GM12878 (cell line): Measurements from ENCODE around the gene ZNF534. TPM values are rescaled to one million over a fixed set of nuclear protein-coding genes. Genes with fewer than 3 reads are reported as not detected.
"Not testable (repeated sequence)": the region's sequence is repeated elsewhere in the genome, so short reads cannot be mapped to it uniquely, and the experiment has no call there.

Experiments
- ATAC-seq: fragments of 200-7000 bp; cut with Tn5 transposase; 3 replicates; pipeline ENCODE4 v1.9.1; 2020; ENCODE audit warnings: mild to moderate bottlenecking, moderate library complexity
- BruUV-seq: library from RNA; stranded (reverse); fragments of 400-500 nt; replicated peaks from 2 replicates; lab custom pipeline; 2021; lab: Mats Ljungman, UMichigan
- CTCF ChIA-PET: fragments of 300-600 bp; sonication (Branson Sonifier 250); formaldehyde crosslinking; extraction: SDS; loops from one replicate; lab custom pipeline; 2021; ENCODE audit warnings: inconsistent platforms; lab: Yijun Ruan, JAX
- POLR2A ChIA-PET: fragments of 350-600 bp; formaldehyde crosslinking; extraction: SDS; loops from one replicate; lab custom pipeline; 2021; ENCODE audit warnings: inconsistent platforms; lab: Charles Lee
- RAD21 ChIA-PET: fragments of 300-600 bp; sonication (Branson Sonifier 250); formaldehyde crosslinking; loops from one replicate; lab custom pipeline; 2023; ENCODE audit warnings: antibody characterized with exemption; ENCODE audit not compliant: unreplicated experiment; lab: Charles Lee
- SMC1A ChIA-PET: fragments of 300-600 bp; sonication (Branson Sonifier 250); formaldehyde crosslinking; loops from one replicate; lab custom pipeline; 2023; ENCODE audit not compliant: unreplicated experiment, uncharacterized antibody; lab: Charles Lee
- DNase-seq: peaks from one replicate; pipeline ENCODE4 v3.0.0-alpha.2; 2011; ENCODE audit warnings: low read depth, low spot score
- FAIRE-seq: peaks from 3 replicates; lab custom pipeline; 2011; peaks lifted over from hg19 to GRCh38; lab: Jason Lieb, UNC
- H2AFZ ChIP-seq: 2 replicates; pipeline ENCODE4 v1.6.0; 2011; ENCODE audit warnings: low read depth, low read length, control low read depth; ENCODE audit not compliant: control insufficient read depth
- H3K27ac ChIP-seq: 2 replicates; pipeline ENCODE4 v1.5.1; 2011; ENCODE audit warnings: control low read depth; ENCODE audit not compliant: control insufficient read depth, insufficient read depth
- H3K27me3 ChIP-seq, 2 experiments: replicated peaks in 1 of 2; 2 replicates each; pipeline versions ENCODE4 v1.6.0 to v1.6.1; 2011; ENCODE audit warnings: low read length in 1 of 2; ENCODE audit not compliant: control insufficient read depth in 2 of 2, insufficient read depth in 2 of 2
- H3K36me3 ChIP-seq, 2 experiments: 2 replicates each; pipeline ENCODE4 v1.5.1; 2011; ENCODE audit warnings: low read length in 1 of 2; ENCODE audit not compliant: control insufficient read depth in 2 of 2, insufficient read depth in 2 of 2
- H3K4me1 ChIP-seq: 2 replicates; pipeline ENCODE4 v1.6.1; 2011; ENCODE audit warnings: mild to moderate bottlenecking, low read length, moderate library complexity, mixed read lengths; ENCODE audit not compliant: control insufficient read depth, insufficient read depth
- H3K4me2 ChIP-seq: 2 replicates; pipeline ENCODE4 v1.6.0; 2011; ENCODE audit warnings: control low read depth; ENCODE audit not compliant: control insufficient read depth, insufficient read depth
- H3K4me3 ChIP-seq: fragments of 200-600 bp; sonication (generic); 2 replicates; pipeline ENCODE4 v1.5.1; 2016
- H3K79me2 ChIP-seq: 2 replicates; pipeline ENCODE4 v1.6.0; 2011; ENCODE audit warnings: low read length; ENCODE audit not compliant: control insufficient read depth, insufficient read depth
- H3K9ac ChIP-seq: 2 replicates; pipeline ENCODE4 v1.8.0; 2011; ENCODE audit warnings: low read length, control low read depth, mixed read lengths; ENCODE audit not compliant: control insufficient read depth, insufficient read depth
- H3K9me3 ChIP-seq: replicated peaks from 3 replicates; pipeline ENCODE4 v1.5.1; 2011; ENCODE audit warnings: mild to moderate bottlenecking, low read length; ENCODE audit not compliant: control insufficient read depth, insufficient read depth
- H4K20me1 ChIP-seq: 2 replicates; pipeline ENCODE4 v1.6.0; 2011; ENCODE audit not compliant: control insufficient read depth, insufficient read depth
- WGBS: methylation state at CpG from one replicate; pipeline ENCODE4 v1.1.6; 2016; ENCODE audit warnings: low lambda C conversion rate; ENCODE audit not compliant: insufficient replicate concordance, insufficient coverage; ENCODE audit errors: missing lambda C conversion rate; 5-methylcytosine and 5-hydroxymethylcytosine counted together
- in situ Hi-C: fragments of 300-500 bp; cut with MboI; formaldehyde crosslinking; loops from 9 replicates; pipeline ENCODE4 v1.14.3; 2018; ENCODE audit warnings: mixed read lengths
- intact Hi-C: fragments of 100-400 bp; cut with micrococcal nuclease; formaldehyde crosslinking; loops from one replicate; pipeline ENCODE4 v1.14.2; 2022; ENCODE audit not compliant: unreplicated experiment
- polyA plus RNA-seq, 11 experiments: library from polyadenylated mRNA; depleted of rRNA in 4 of 11; unstranded in 6 of 11; stranded (reverse) in 5 of 11; fragments of >200 nt; fragmentation: Nextera tagmentation in 4 of 11; fragmentation: Illumina TruSeq in 1 of 11; extraction: Ambion mirVana in 4 of 11; extraction: Trizol in 1 of 11; gene quantifications; 1 replicate in 1 of 11; 2 replicates in 10 of 11; pipeline versions ENCODE4 v1.2.1 to v1.2.3, GENCODE V29; 2011 to 2016; ENCODE audit warnings: inconsistent platforms in 2 of 11, missing spikeins in 2 of 11, low read depth in 1 of 11
- small RNA-seq: library from RNA; depleted of rRNA; stranded (forward); fragments of <200 nt; gene quantifications from one replicate; pipeline ENCODE3, GENCODE V24; 2014
- total RNA-seq, 4 experiments: library from RNA; depleted of rRNA in 3 of 4; stranded (reverse); fragments of >200 nt in 3 of 4; fragmentation: Illumina TruSeq in 1 of 4; extraction: Trizol in 1 of 4; gene quantifications; 2 replicates each; pipeline versions ENCODE4 v1.2.1 to v1.2.3, GENCODE V29; 2013 to 2021

Gene ZNF534
- total and polyA plus RNA-seq, 10 of the 15 experiments (the other 5 are each of a cell fraction or from before 2014, with no cell fraction given): 0.39 to 0.79 TPM; not detected in 8

DNA sequence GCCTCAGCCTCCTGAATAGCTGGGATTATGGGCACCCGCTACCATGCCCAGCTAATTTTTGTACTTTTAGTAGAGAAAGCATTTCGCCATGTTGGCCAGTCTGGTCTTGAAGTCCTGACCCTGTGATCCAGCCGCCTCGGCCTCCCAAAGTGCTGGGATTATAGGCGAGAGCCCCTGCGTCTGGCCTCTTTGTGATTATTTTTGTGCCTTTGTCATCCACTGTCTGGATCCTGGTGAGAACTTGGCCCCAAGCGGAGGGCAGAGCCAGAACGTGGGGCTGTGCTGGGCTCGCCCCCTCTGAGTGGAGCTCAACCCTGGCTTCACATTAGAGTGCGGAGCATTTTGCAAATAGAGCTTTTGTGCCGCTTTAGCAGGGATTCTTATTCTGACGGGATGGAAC lies 72.0 kb downstream of the ZNF534 start:
- H3K4me1 ChIP-seq, H3K4me3 ChIP-seq, H3K9me3 ChIP-seq, SMC1A ChIA-PET, in situ Hi-C loops, H3K9ac ChIP-seq, H4K20me1 ChIP-seq, H3K36me3 ChIP-seq, ATAC-seq, H2AFZ ChIP-seq, DNase-seq, H3K4me2 ChIP-seq, H3K27ac ChIP-seq, FAIRE-seq, RAD21 ChIA-PET, H3K79me2 ChIP-seq, intact Hi-C loops, BruUV-seq, CTCF ChIA-PET, H3K27me3 ChIP-seq: not testable (repeated sequence)
- WGBS: 58% methylated on average over 12 of the region's 12 CpGs
- POLR2A ChIA-PET: interaction anchor here (0.6 kb wide), 1 partner anchor 1314 kb away, joined by 4 read pairs; no protein-coding TSS in a partner anchor

Small RNA genes lying within 50 kb of the gene (small RNA-seq; reads per million reads assigned to genes)
- gene AC010332.1: not detected

Other genes with a start within 250 kb of the ZNF534 start
Only the 7 nearest of the 10 such genes appear.
- gene ZNF480, start 132.0 kb upstream of the ZNF534 start, total RNA-seq (2014; rRNA removed): 8.8 and 11.7 TPM in 2 replicates
- gene ZNF480, start 132.0 kb upstream of the ZNF534 start, total RNA-seq (2014; rRNA removed; fragmentation: Illumina TruSeq; extraction: Trizol): 15.9 and 18.5 TPM in 2 replicates
- gene ZNF480, start 132.0 kb upstream of the ZNF534 start, total RNA-seq (2021): 15.2 and 15.6 TPM in 2 replicates
- 7.9 and 13.3 TPM in 2 replicates for gene ZNF480, start 132.0 kb upstream of the ZNF534 start, polyA plus RNA-seq (2011; rRNA removed)
- gene ZNF480, start 132.0 kb upstream of the ZNF534 start, polyA plus RNA-seq (2014; fragmentation: Illumina TruSeq; extraction: Trizol): 15.1 and 19.5 TPM in 2 replicates
- gene ZNF480, start 132.0 kb upstream of the ZNF534 start, polyA plus RNA-seq (2014; fragmentation: Nextera tagmentation; extraction: Ambion mirVana): 10 to 100 TPM; 18.8 to 19.6 TPM
- 5.5 and 6.6 TPM in 2 replicates for gene ZNF480, start 132.0 kb upstream of the ZNF534 start, polyA plus RNA-seq (2014; rRNA removed)
- gene ZNF480, start 132.0 kb upstream of the ZNF534 start, polyA plus RNA-seq (2016; fragmentation: Nextera tagmentation; extraction: Ambion mirVana): 10 to 100 TPM; 20.8 to 26.5 TPM
- 0.05 and 0.11 TPM in 2 replicates for gene ZNF610, start 92.9 kb upstream of the ZNF534 start, total RNA-seq (2014; rRNA removed)
- 0.28 and 0.54 TPM in 2 replicates for gene ZNF610, start 92.9 kb upstream of the ZNF534 start, total RNA-seq (2014; rRNA removed; fragmentation: Illumina TruSeq; extraction: Trizol)
- 0.64 and 1.2 TPM in 2 replicates for gene ZNF610, start 92.9 kb upstream of the ZNF534 start, total RNA-seq (2021)
- gene ZNF610, start 92.9 kb upstream of the ZNF534 start, polyA plus RNA-seq (2011; rRNA removed): 0.26 and 0.52 TPM in 2 replicates
- gene ZNF610, start 92.9 kb upstream of the ZNF534 start, polyA plus RNA-seq (2014; fragmentation: Illumina TruSeq; extraction: Trizol): 0.51 and 0.65 TPM in 2 replicates
- gene ZNF610, start 92.9 kb upstream of the ZNF534 start, polyA plus RNA-seq (2014; fragmentation: Nextera tagmentation; extraction: Ambion mirVana): under 1 TPM; 0.15 to 0.76 TPM
- gene ZNF610, start 92.9 kb upstream of the ZNF534 start, polyA plus RNA-seq (2014; rRNA removed): 0.32 and 0.67 TPM in 2 replicates
- under 1 TPM; 0.39 to 0.89 TPM for gene ZNF610, start 92.9 kb upstream of the ZNF534 start, polyA plus RNA-seq (2016; fragmentation: Nextera tagmentation; extraction: Ambion mirVana)
- 14.3 and 14.4 TPM in 2 replicates for gene ZNF880, start 59.2 kb upstream of the ZNF534 start, total RNA-seq (2014; rRNA removed)
- 23.6 and 28.3 TPM in 2 replicates for gene ZNF880, start 59.2 kb upstream of the ZNF534 start, total RNA-seq (2014; rRNA removed; fragmentation: Illumina TruSeq; extraction: Trizol)
- gene ZNF880, start 59.2 kb upstream of the ZNF534 start, total RNA-seq (2021): 14.4 and 14.7 TPM in 2 replicates
- 15.9 and 19.6 TPM in 2 replicates for gene ZNF880, start 59.2 kb upstream of the ZNF534 start, polyA plus RNA-seq (2011; rRNA removed)
- gene ZNF880, start 59.2 kb upstream of the ZNF534 start, polyA plus RNA-seq (2014; fragmentation: Illumina TruSeq; extraction: Trizol): 22.4 and 35.8 TPM in 2 replicates
- 10 to 100 TPM; 43.1 to 45.2 TPM for gene ZNF880, start 59.2 kb upstream of the ZNF534 start, polyA plus RNA-seq (2014; fragmentation: Nextera tagmentation; extraction: Ambion mirVana)
- 17.2 and 19.8 TPM in 2 replicates for gene ZNF880, start 59.2 kb upstream of the ZNF534 start, polyA plus RNA-seq (2014; rRNA removed)
- 10 to 100 TPM; 21.4 to 23.3 TPM for gene ZNF880, start 59.2 kb upstream of the ZNF534 start, polyA plus RNA-seq (2016; fragmentation: Nextera tagmentation; extraction: Ambion mirVana)
- gene ZNF528, start 31.3 kb upstream of the ZNF534 start, total RNA-seq (2014; rRNA removed): 4.9 and 6.7 TPM in 2 replicates
- 9.6 and 10.6 TPM in 2 replicates for gene ZNF528, start 31.3 kb upstream of the ZNF534 start, total RNA-seq (2014; rRNA removed; fragmentation: Illumina TruSeq; extraction: Trizol)
- 5.5 and 7.0 TPM in 2 replicates for gene ZNF528, start 31.3 kb upstream of the ZNF534 start, total RNA-seq (2021)
- 1.7 and 2.1 TPM in 2 replicates for gene ZNF528, start 31.3 kb upstream of the ZNF534 start, polyA plus RNA-seq (2011; rRNA removed)
- 11.9 and 14.3 TPM in 2 replicates for gene ZNF528, start 31.3 kb upstream of the ZNF534 start, polyA plus RNA-seq (2014; fragmentation: Illumina TruSeq; extraction: Trizol)
- 1 to 10 TPM; 2.9 to 6.3 TPM for gene ZNF528, start 31.3 kb upstream of the ZNF534 start, polyA plus RNA-seq (2014; fragmentation: Nextera tagmentation; extraction: Ambion mirVana)
- 5.9 and 10.8 TPM in 2 replicates for gene ZNF528, start 31.3 kb upstream of the ZNF534 start, polyA plus RNA-seq (2014; rRNA removed)
- 1 to 10 TPM; 5.7 to 8.2 TPM for gene ZNF528, start 31.3 kb upstream of the ZNF534 start, polyA plus RNA-seq (2016; fragmentation: Nextera tagmentation; extraction: Ambion mirVana)
- not detected in 2 replicates for gene ZNF578, start 24.4 kb downstream of the ZNF534 start, total RNA-seq (2014; rRNA removed)
- 0.13 TPM in 1 of 2 replicates, not detected in the other for gene ZNF578, start 24.4 kb downstream of the ZNF534 start, total RNA-seq (2014; rRNA removed; fragmentation: Illumina TruSeq; extraction: Trizol)
- gene ZNF578, start 24.4 kb downstream of the ZNF534 start, total RNA-seq (2021): 0.10 TPM in 1 of 2 replicates, not detected in the other
- gene ZNF578, start 24.4 kb downstream of the ZNF534 start, polyA plus RNA-seq (2011; rRNA removed): 0.04 TPM in 1 of 2 replicates, not detected in the other
- 0.03 and 0.18 TPM in 2 replicates for gene ZNF578, start 24.4 kb downstream of the ZNF534 start, polyA plus RNA-seq (2014; fragmentation: Illumina TruSeq; extraction: Trizol)
- gene ZNF578, start 24.4 kb downstream of the ZNF534 start, polyA plus RNA-seq (2014; fragmentation: Nextera tagmentation; extraction: Ambion mirVana): under 1 TPM in 1 of 2 experiments, not detected in 1; 0.14 TPM
- 0.24 TPM in 1 of 2 replicates, not detected in the other for gene ZNF578, start 24.4 kb downstream of the ZNF534 start, polyA plus RNA-seq (2014; rRNA removed)
- under 1 TPM in 1 of 2 experiments, not detected in 1; 0.43 TPM for gene ZNF578, start 24.4 kb downstream of the ZNF534 start, polyA plus RNA-seq (2016; fragmentation: Nextera tagmentation; extraction: Ambion mirVana)
- 8.9 and 10.5 TPM in 2 replicates for gene ZNF808, start 98.5 kb downstream of the ZNF534 start, total RNA-seq (2014; rRNA removed)
- gene ZNF808, start 98.5 kb downstream of the ZNF534 start, total RNA-seq (2014; rRNA removed; fragmentation: Illumina TruSeq; extraction: Trizol): 16.4 and 16.7 TPM in 2 replicates
- gene ZNF808, start 98.5 kb downstream of the ZNF534 start, total RNA-seq (2021): 13.8 and 20.2 TPM in 2 replicates
- 17.2 and 25.8 TPM in 2 replicates for gene ZNF808, start 98.5 kb downstream of the ZNF534 start, polyA plus RNA-seq (2011; rRNA removed)
- gene ZNF808, start 98.5 kb downstream of the ZNF534 start, polyA plus RNA-seq (2014; fragmentation: Illumina TruSeq; extraction: Trizol): 7.8 and 8.6 TPM in 2 replicates
- 1 to 10 TPM; 2.1 to 3.7 TPM for gene ZNF808, start 98.5 kb downstream of the ZNF534 start, polyA plus RNA-seq (2014; fragmentation: Nextera tagmentation; extraction: Ambion mirVana)
- 4.2 and 5.4 TPM in 2 replicates for gene ZNF808, start 98.5 kb downstream of the ZNF534 start, polyA plus RNA-seq (2014; rRNA removed)
- 1 to 10 TPM; 6.1 to 6.7 TPM for gene ZNF808, start 98.5 kb downstream of the ZNF534 start, polyA plus RNA-seq (2016; fragmentation: Nextera tagmentation; extraction: Ambion mirVana)
- 8.2 and 11.1 TPM in 2 replicates for gene ZNF701, start 141.1 kb downstream of the ZNF534 start, total RNA-seq (2014; rRNA removed)
- 9.8 and 10.8 TPM in 2 replicates for gene ZNF701, start 141.1 kb downstream of the ZNF534 start, total RNA-seq (2014; rRNA removed; fragmentation: Illumina TruSeq; extraction: Trizol)
- 8.8 and 11.5 TPM in 2 replicates for gene ZNF701, start 141.1 kb downstream of the ZNF534 start, total RNA-seq (2021)
- gene ZNF701, start 141.1 kb downstream of the ZNF534 start, polyA plus RNA-seq (2011; rRNA removed): 18.1 and 20.3 TPM in 2 replicates
- 5.7 and 7.1 TPM in 2 replicates for gene ZNF701, start 141.1 kb downstream of the ZNF534 start, polyA plus RNA-seq (2014; fragmentation: Illumina TruSeq; extraction: Trizol)
- 1 to 10 TPM; 3.1 to 3.7 TPM for gene ZNF701, start 141.1 kb downstream of the ZNF534 start, polyA plus RNA-seq (2014; fragmentation: Nextera tagmentation; extraction: Ambion mirVana)
- 5.4 and 6.8 TPM in 2 replicates for gene ZNF701, start 141.1 kb downstream of the ZNF534 start, polyA plus RNA-seq (2014; rRNA removed)
- gene ZNF701, start 141.1 kb downstream of the ZNF534 start, polyA plus RNA-seq (2016; fragmentation: Nextera tagmentation; extraction: Ambion mirVana): 1 to 10 TPM; 7.7 to 8.9 TPM